SHP77 (cell line): Measurements from ENCODE around the gene LMTK3.
A peak's percentile ranks its signal among the peaks of the same experiment; 100 is the strongest.
"Not testable (repeated sequence)": the region's sequence is repeated elsewhere in the genome, so short reads cannot be mapped to it uniquely, and the experiment has no call there.

ENCODE experiments used
- DNase-seq, 2 experiments: peaks; one replicate each; lab custom pipeline; 2025; lab: John Stamatoyannopoulos, UW

LMTK3 gene

GRCh38 chr19:48506138-48506733, 5.4 kb downstream of the LMTK3 start:
- DNase-seq = peak; percentile 14 to 43

GRCh38 chr19:48502350-48503018, 9.2 kb downstream of the LMTK3 start:
- DNase-seq = no peak

GRCh38 chr19:48501494-48502349, 9.9 kb downstream of the LMTK3 start:
- peak; percentile 71 to 73 for DNase-seq

GRCh38 chr19:48500830-48501493, 10.7 kb downstream of the LMTK3 start:
- DNase-seq = no peak

GRCh38 chr19:48499316-48500090, 12.1 kb downstream of the LMTK3 start:
- no peak for DNase-seq

GRCh38 chr19:48498595-48499311, 12.9 kb downstream of the LMTK3 start:
- no peak for DNase-seq

- no peak for DNase-seq
Observed at GRCh38 chr19:48497728-48498594, 13.7 kb downstream of the LMTK3 start.

- DNase-seq = no peak
Observed at GRCh38 chr19:48496959-48497727, 14.5 kb downstream of the LMTK3 start.

- DNase-seq = no peak
Observed at GRCh38 chr19:48495396-48495795, 16.2 kb downstream of the LMTK3 start.

- no peak for DNase-seq
Observed at GRCh38 chr19:48493718-48494401, 17.8 kb downstream of the LMTK3 start.

- peak; percentile 80 to 90 for DNase-seq
Observed at GRCh38 chr19:48492925-48493717, 18.5 kb downstream of the LMTK3 start.

GRCh38 chr19:48491793-48492123, 19.9 kb downstream of the LMTK3 start:
- DNase-seq = no peak

- DNase-seq = no peak
Observed at GRCh38 chr19:48490981-48491792, 20.4 kb downstream of the LMTK3 start.

GRCh38 chr19:48489608-48490216, 21.9 kb downstream of the LMTK3 start:
- peak; percentile 19 to 43 for DNase-seq

- not testable (repeated sequence) for DNase-seq
Observed at GRCh38 chr19:48488478-48488877, 23.2 kb downstream of the LMTK3 start.

- no peak for DNase-seq
Observed at GRCh38 chr19:48487948-48488347, 23.7 kb downstream of the LMTK3 start.

GRCh38 chr19:48487544-48487943, 24.1 kb downstream of the LMTK3 start:
- DNase-seq = no peak
